Panc1 (cell line): ENCODE results near the gene EP400. TPM values are rescaled to one million over a fixed set of nuclear protein-coding genes. Genes with fewer than 3 reads are reported as not detected.

Source experiments
- ATAC-seq: fragments of 200-7000 bp; cut with Tn5 transposase; 2 replicates; pipeline ENCODE4 v1.9.1; 2020; ENCODE audit warnings: mild to moderate bottlenecking, moderate library complexity
- BruUV-seq: library from RNA; stranded (reverse); fragments of 400-500 nt; replicated peaks from 2 replicates; lab custom pipeline; 2021; lab: Mats Ljungman, UMichigan
- CTCF ChIA-PET: fragments of 300-600 bp; sonication (Branson Sonifier 250); formaldehyde crosslinking; loops from one replicate; lab custom pipeline; 2022; ENCODE audit warnings: antibody characterized with exemption; lab: Charles Lee
- POLR2A ChIA-PET: fragments of 300-600 bp; sonication (Branson Sonifier 250); formaldehyde crosslinking; loops from one replicate; lab custom pipeline; 2022; ENCODE audit warnings: antibody characterized with exemption; lab: Charles Lee
- DNase-seq: peaks from one replicate; pipeline ENCODE4 v3.0.0-alpha.2; 2010; ENCODE audit warnings: low read depth, low spot score
- H3K27ac ChIP-seq: 2 replicates; pipeline ENCODE4 v1.5.1; 2011; ENCODE audit warnings: mild to moderate bottlenecking, low read length, inconsistent platforms
- H3K27me3 ChIP-seq: fragments of 200-500 bp; sonication (Bioruptor generic); 2 replicates; pipeline ENCODE4 v1.6.0; 2014; ENCODE audit warnings: low read length, inconsistent platforms; ENCODE audit not compliant: control insufficient read depth, insufficient read depth
- H3K36me3 ChIP-seq: fragments of 200-500 bp; sonication (Bioruptor generic); 2 replicates; pipeline ENCODE4 v1.5.1; 2014; ENCODE audit warnings: inconsistent platforms, mild to moderate bottlenecking, low read length, moderate library complexity; ENCODE audit not compliant: control insufficient read depth, insufficient read depth
- H3K4me1 ChIP-seq: 2 replicates; pipeline ENCODE4 v1.5.1; 2011; ENCODE audit warnings: inconsistent platforms, mild to moderate bottlenecking, low read length, moderate library complexity; ENCODE audit not compliant: control insufficient read depth, insufficient read depth
- H3K4me3 ChIP-seq, 2 experiments: 2 replicates each; pipeline ENCODE4 v1.5.1; 2011 to 2012; ENCODE audit warnings: low read depth in 2 of 2, low read length in 2 of 2, mild to moderate bottlenecking in 2 of 2, inconsistent platforms in 1 of 2, moderate library complexity in 1 of 2
- H3K9me3 ChIP-seq: fragments of 200-500 bp; sonication (Bioruptor generic); 2 replicates; pipeline ENCODE4 v1.5.1; 2014; ENCODE audit warnings: low read depth, mild to moderate bottlenecking, inconsistent platforms, low read length, moderate library complexity; ENCODE audit not compliant: control insufficient read depth, insufficient read depth
- POLR2AphosphoS5 ChIP-seq: IDR thresholded peaks from 2 replicates; pipeline ENCODE4 v1.6.1; 2012; ENCODE audit warnings: mild to moderate bottlenecking, low read depth, low read length, moderate library complexity
- SIN3A ChIP-seq: IDR thresholded peaks from 2 replicates; pipeline ENCODE4 v1.6.1; 2012; ENCODE audit warnings: low read depth, mild to moderate bottlenecking, low read length, moderate library complexity, borderline replicate concordance; ENCODE audit not compliant: insufficient read depth
- TCF7L2 ChIP-seq: IDR thresholded peaks from 2 replicates; pipeline ENCODE4 v1.6.1; 2011; ENCODE audit warnings: mild to moderate bottlenecking, low read depth, low read length, inconsistent platforms
- in situ Hi-C: cut with HindIII; loops from 2 replicates; pipeline ENCODE4 v1.10.0; 2016; ENCODE audit warnings: low sequenced_read_pairs, low pct_unique_long_range_greater_than_20kb
- intact Hi-C: fragments of 100-400 bp; cut with micrococcal nuclease; formaldehyde crosslinking; loops from one replicate; pipeline ENCODE4 v1.10.0; 2022; ENCODE audit not compliant: unreplicated experiment
- total RNA-seq: library from RNA; stranded (reverse); gene quantifications from one replicate; pipeline ENCODE4 v1.2.1, GENCODE V29; 2021; ENCODE audit not compliant: unreplicated experiment
- TF ChIP-seq, protein P1 (sequence below): fragments of 450-650 bp; IDR thresholded peaks from 2 replicates; pipeline ENCODE4 v1.5.1; 2017; ENCODE audit warnings: mild to moderate bottlenecking
- TF ChIP-seq, protein P2 (sequence below), 2 experiments: IDR thresholded peaks; 2 replicates each; pipeline ENCODE4 v1.6.1; 2011 to 2012; ENCODE audit warnings: low read depth in 2 of 2, control low read depth in 1 of 2, low read length in 1 of 2, mild to moderate bottlenecking in 1 of 2, moderate library complexity in 1 of 2; ENCODE audit not compliant: insufficient read depth in 1 of 2

Gene EP400
- total RNA-seq, 1 experiment from 2014 or later: 59.4 TPM

DNA sequence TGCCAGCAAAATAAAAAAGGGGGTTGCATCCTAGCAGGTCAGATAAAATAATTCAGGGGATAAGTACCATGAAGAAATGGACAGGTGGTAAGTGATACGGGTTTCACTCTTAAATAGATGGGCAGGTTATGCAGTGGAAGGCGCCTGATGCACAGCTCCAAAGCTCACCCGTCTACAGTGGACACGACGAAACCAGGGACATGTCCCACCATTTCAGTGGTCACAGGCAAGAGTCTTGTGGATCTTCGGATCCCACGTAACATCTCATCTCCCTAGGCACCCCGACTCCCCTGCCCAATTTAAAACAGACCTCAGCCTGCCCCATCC lies 133.8 kb downstream of the EP400 start:
- H3K27me3 ChIP-seq: no peaks in the 10 kb centered on the region
- H3K4me1 ChIP-seq: peaks cover 9% of the 10 kb centered on the region
- DNase-seq (peak; percentile 17), ATAC-seq (peak; percentile 23)
- TF ChIP-seq TCF7L2: no peak
- no peak for TF ChIP-seq SIN3A
- TF ChIP-seq, protein P1, sequence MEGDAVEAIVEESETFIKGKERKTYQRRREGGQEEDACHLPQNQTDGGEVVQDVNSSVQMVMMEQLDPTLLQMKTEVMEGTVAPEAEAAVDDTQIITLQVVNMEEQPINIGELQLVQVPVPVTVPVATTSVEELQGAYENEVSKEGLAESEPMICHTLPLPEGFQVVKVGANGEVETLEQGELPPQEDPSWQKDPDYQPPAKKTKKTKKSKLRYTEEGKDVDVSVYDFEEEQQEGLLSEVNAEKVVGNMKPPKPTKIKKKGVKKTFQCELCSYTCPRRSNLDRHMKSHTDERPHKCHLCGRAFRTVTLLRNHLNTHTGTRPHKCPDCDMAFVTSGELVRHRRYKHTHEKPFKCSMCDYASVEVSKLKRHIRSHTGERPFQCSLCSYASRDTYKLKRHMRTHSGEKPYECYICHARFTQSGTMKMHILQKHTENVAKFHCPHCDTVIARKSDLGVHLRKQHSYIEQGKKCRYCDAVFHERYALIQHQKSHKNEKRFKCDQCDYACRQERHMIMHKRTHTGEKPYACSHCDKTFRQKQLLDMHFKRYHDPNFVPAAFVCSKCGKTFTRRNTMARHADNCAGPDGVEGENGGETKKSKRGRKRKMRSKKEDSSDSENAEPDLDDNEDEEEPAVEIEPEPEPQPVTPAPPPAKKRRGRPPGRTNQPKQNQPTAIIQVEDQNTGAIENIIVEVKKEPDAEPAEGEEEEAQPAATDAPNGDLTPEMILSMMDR: no peak
- TF ChIP-seq, protein P2, sequence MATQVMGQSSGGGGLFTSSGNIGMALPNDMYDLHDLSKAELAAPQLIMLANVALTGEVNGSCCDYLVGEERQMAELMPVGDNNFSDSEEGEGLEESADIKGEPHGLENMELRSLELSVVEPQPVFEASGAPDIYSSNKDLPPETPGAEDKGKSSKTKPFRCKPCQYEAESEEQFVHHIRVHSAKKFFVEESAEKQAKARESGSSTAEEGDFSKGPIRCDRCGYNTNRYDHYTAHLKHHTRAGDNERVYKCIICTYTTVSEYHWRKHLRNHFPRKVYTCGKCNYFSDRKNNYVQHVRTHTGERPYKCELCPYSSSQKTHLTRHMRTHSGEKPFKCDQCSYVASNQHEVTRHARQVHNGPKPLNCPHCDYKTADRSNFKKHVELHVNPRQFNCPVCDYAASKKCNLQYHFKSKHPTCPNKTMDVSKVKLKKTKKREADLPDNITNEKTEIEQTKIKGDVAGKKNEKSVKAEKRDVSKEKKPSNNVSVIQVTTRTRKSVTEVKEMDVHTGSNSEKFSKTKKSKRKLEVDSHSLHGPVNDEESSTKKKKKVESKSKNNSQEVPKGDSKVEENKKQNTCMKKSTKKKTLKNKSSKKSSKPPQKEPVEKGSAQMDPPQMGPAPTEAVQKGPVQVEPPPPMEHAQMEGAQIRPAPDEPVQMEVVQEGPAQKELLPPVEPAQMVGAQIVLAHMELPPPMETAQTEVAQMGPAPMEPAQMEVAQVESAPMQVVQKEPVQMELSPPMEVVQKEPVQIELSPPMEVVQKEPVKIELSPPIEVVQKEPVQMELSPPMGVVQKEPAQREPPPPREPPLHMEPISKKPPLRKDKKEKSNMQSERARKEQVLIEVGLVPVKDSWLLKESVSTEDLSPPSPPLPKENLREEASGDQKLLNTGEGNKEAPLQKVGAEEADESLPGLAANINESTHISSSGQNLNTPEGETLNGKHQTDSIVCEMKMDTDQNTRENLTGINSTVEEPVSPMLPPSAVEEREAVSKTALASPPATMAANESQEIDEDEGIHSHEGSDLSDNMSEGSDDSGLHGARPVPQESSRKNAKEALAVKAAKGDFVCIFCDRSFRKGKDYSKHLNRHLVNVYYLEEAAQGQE (IDR thresholded peaks at IDR 0.05; ENCODE audit: insufficient read depth in 1 of 2, low read depth in 2 of 2, low read length in 1 of 2): no peak
- TF ChIP-seq POLR2AphosphoS5: no peak
- peak overlapping the region; percentile 83 for H3K27ac ChIP-seq
- H3K36me3 ChIP-seq: peaks cover 3% of the 10 kb centered on the region; the same call in 1 of the 2 replicates
- peak overlapping the region; percentile 62 to 76 for H3K4me3 ChIP-seq
- POLR2A ChIA-PET: no interaction called here
- in situ Hi-C loops: no loop called here
- CTCF ChIA-PET: no interaction called here
- intact Hi-C loops: no loop called here
- H3K9me3 ChIP-seq: no peaks in the 10 kb centered on the region
- BruUV-seq: no TSS peak

DNA sequence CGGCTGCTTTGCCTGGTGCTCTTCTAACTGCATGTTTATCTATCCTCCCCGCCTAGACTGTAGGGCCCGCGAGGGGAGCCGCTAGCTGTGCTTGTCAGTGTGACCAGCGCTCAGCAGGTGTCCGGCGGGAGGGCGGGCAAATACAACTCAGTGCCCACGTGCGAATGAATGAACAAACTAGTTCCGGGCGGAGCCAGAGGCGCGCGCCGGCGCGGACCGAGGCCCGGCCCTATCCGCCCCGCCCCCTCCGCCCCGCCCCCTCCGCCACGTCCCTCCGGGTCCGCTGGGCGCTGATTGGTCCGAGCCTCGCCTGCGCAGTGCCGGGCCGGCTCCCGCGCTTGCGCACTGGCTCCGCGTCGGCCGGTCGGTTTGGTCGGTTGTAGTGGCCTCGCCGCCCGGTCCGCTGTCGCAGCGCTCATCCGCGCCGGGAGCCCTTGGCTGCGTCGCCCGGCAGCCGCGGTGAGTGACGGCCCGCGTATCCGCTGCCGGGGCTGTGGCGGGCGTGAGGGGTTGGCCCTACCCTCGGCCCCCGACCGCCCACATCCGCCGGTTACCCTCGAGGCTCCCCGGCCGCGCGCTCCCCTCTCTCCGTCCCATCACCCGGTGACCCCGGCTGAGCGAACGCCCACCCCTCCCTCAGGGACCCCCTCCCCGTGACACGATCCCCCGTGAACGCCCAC lies 134.3 kb downstream of the EP400 start:
- CTCF ChIA-PET: no interaction called here
- Histone ChIP-seq H3K4me1 (peaks cover 9% of the 10 kb centered on the region), H3K9me3 (no peaks in the 10 kb centered on the region), H3K27me3 (no peaks in the 10 kb centered on the region), H3K36me3 (peaks cover 3% of the 10 kb centered on the region; the same call in 1 of the 2 replicates), H3K4me3 (peak overlapping the region; percentile 76 to 89), H3K27ac (peak overlapping the region; percentile 83)
- POLR2A ChIA-PET: no interaction called here
- intact Hi-C loops: no loop called here
- peak; percentile 36 for DNase-seq
- TF ChIP-seq, protein P1: no peak
- TF ChIP-seq POLR2AphosphoS5 (peak; percentile 88), SIN3A (peak; percentile 86; the same call in 1 of the 2 replicates)
- ATAC-seq: peak; percentile 95
- no TSS peak for BruUV-seq
- in situ Hi-C loops: no loop called here
